ENCODE data around the gene SNX10.

Gene SNX10

GRCh38 chr7:26295586-26295985 is 3.9 kb downstream of the SNX10 start:
- Histone ChIP-seq H3K4ac (ENCODE audit: low read length) (no peak overlapping the region), H3K4me1 (ENCODE audit: control insufficient read depth in 2 of 2, insufficient read depth in 1 of 2, low read depth in 1 of 2, low read length in 2 of 2) (peaks cover 0 to 6% of the 10 kb centered on the region in 2 donors), H3K27ac (replicated peaks; ENCODE audit: low read length) (no peak overlapping the region), H3K23ac (ENCODE audit: low read depth, low read length, poor library complexity) (no peak overlapping the region), H2BK120ac (ENCODE audit: low read depth, low read length) (no peak overlapping the region), H2AK5ac (ENCODE audit: low read depth, low read length) (no peak overlapping the region), H2BK12ac (ENCODE audit: low read length) (no peak overlapping the region), H4K91ac (ENCODE audit: low read depth, low read length, poor library complexity) (no peak overlapping the region), H2AFZ (ENCODE audit: low read length) (no peak overlapping the region), H3K4me3 (ENCODE audit: low read length in 2 of 2) (no peak overlapping the region), H3K9me3 (replicated peaks in 1 of 2; ENCODE audit: control insufficient read depth in 2 of 2, insufficient read depth in 1 of 2, low read depth in 1 of 2, low read length in 2 of 2) (no peaks in the 10 kb centered on the region), H2BK15ac (ENCODE audit: low read length) (no peak overlapping the region), H3K79me1 (ENCODE audit: low read depth, low read length) (no peaks in the 10 kb centered on the region), H4K8ac (ENCODE audit: low read depth, low read length) (no peak overlapping the region), H3K36me3 (replicated peaks in 1 of 2; ENCODE audit: control insufficient read depth in 2 of 2, insufficient read depth in 2 of 2, low read length in 2 of 2) (no peaks in the 10 kb centered on the region), H3K27me3 (ENCODE audit: control insufficient read depth in 3 of 3, insufficient read depth in 3 of 3, low read depth in 1 of 3, low read length in 3 of 3) (peaks cover 0 to 33% (median 0%) of the 10 kb centered on the region in 3 experiments), H3K9ac (ENCODE audit: low read depth, low read length, poor library complexity) (no peak overlapping the region), H3K14ac (ENCODE audit: low read length) (no peak overlapping the region), H3K4me2 (ENCODE audit: insufficient read depth, low read length, poor library complexity, severe bottlenecking) (no peak overlapping the region), H2BK5ac (ENCODE audit: low read length) (no peak overlapping the region), H3K18ac (ENCODE audit: low read length) (no peak overlapping the region)
- WGBS, 2 donors (ENCODE audit: extremely low coverage in 2 of 2, insufficient read length in 2 of 2, insufficient replicate concordance in 1 of 2), result no CpG with 5 or more reads among the region's 5 CpGs
- DNase-seq (ENCODE audit: low spot score), result no peak

- Histone ChIP-seq H2BK5ac (ENCODE audit: low read length) (no peak overlapping the region), H3K14ac (ENCODE audit: low read length) (no peak overlapping the region), H3K27me3 (ENCODE audit: control insufficient read depth in 3 of 3, insufficient read depth in 3 of 3, low read depth in 1 of 3, low read length in 3 of 3) (peaks cover 0 to 21% (median 0%) of the 10 kb centered on the region in 3 experiments), H3K9me3 (replicated peaks in 1 of 2; ENCODE audit: control insufficient read depth in 2 of 2, insufficient read depth in 1 of 2, low read depth in 1 of 2, low read length in 2 of 2) (no peaks in the 10 kb centered on the region), H3K27ac (replicated peaks; ENCODE audit: low read length) (no peak overlapping the region), H3K36me3 (replicated peaks in 1 of 2; ENCODE audit: control insufficient read depth in 2 of 2, insufficient read depth in 2 of 2, low read length in 2 of 2) (no peaks in the 10 kb centered on the region), H4K91ac (ENCODE audit: low read depth, low read length, poor library complexity) (no peak overlapping the region), H3K4me2 (ENCODE audit: insufficient read depth, low read length, poor library complexity, severe bottlenecking) (no peak overlapping the region), H2AK5ac (ENCODE audit: low read depth, low read length) (no peak overlapping the region), H4K8ac (ENCODE audit: low read depth, low read length) (no peak overlapping the region), H3K79me1 (ENCODE audit: low read depth, low read length) (no peaks in the 10 kb centered on the region), H3K4me1 (ENCODE audit: control insufficient read depth in 2 of 2, insufficient read depth in 1 of 2, low read depth in 1 of 2, low read length in 2 of 2) (peaks cover 0 to 2% of the 10 kb centered on the region in 2 donors), H2BK120ac (ENCODE audit: low read depth, low read length) (no peak overlapping the region), H3K4ac (ENCODE audit: low read length) (no peak overlapping the region), H2AFZ (ENCODE audit: low read length) (no peak overlapping the region), H3K9ac (ENCODE audit: low read depth, low read length, poor library complexity) (no peak overlapping the region), H3K23ac (ENCODE audit: low read depth, low read length, poor library complexity) (no peak overlapping the region), H3K4me3 (ENCODE audit: low read length in 2 of 2) (no peak overlapping the region), H2BK15ac (ENCODE audit: low read length) (no peak overlapping the region), H2BK12ac (ENCODE audit: low read length) (no peak overlapping the region), H3K18ac (ENCODE audit: low read length) (no peak overlapping the region)
- no peak for DNase-seq (ENCODE audit: low spot score)
- WGBS, 2 donors (ENCODE audit: extremely low coverage in 2 of 2, insufficient read length in 2 of 2, insufficient replicate concordance in 1 of 2), result no CpG with 5 or more reads among the region's 7 CpGs
These were observed 6.9 kb downstream of the SNX10 start for GRCh38 chr7:26298472-26299058.

- DNase-seq (ENCODE audit: low spot score), result no peak
- Histone ChIP-seq H3K18ac (ENCODE audit: low read length) (no peak overlapping the region), H2BK15ac (ENCODE audit: low read length) (no peak overlapping the region), H3K27ac (replicated peaks; ENCODE audit: low read length) (no peak overlapping the region), H2BK12ac (ENCODE audit: low read length) (no peak overlapping the region), H3K27me3 (ENCODE audit: control insufficient read depth in 3 of 3, insufficient read depth in 3 of 3, low read depth in 1 of 3, low read length in 3 of 3) (peaks cover 0 to 16% (median 0%) of the 10 kb centered on the region in 3 experiments), H3K9me3 (replicated peaks in 1 of 2; ENCODE audit: control insufficient read depth in 2 of 2, insufficient read depth in 1 of 2, low read depth in 1 of 2, low read length in 2 of 2) (no peaks in the 10 kb centered on the region), H4K8ac (ENCODE audit: low read depth, low read length) (no peak overlapping the region), H3K23ac (ENCODE audit: low read depth, low read length, poor library complexity) (no peak overlapping the region), H3K4me2 (ENCODE audit: insufficient read depth, low read length, poor library complexity, severe bottlenecking) (no peak overlapping the region), H2AK5ac (ENCODE audit: low read depth, low read length) (no peak overlapping the region), H4K91ac (ENCODE audit: low read depth, low read length, poor library complexity) (no peak overlapping the region), H3K4me3 (ENCODE audit: low read length in 2 of 2) (no peak overlapping the region), H3K4me1 (ENCODE audit: control insufficient read depth in 2 of 2, insufficient read depth in 1 of 2, low read depth in 1 of 2, low read length in 2 of 2) (peaks cover 0 to 2% of the 10 kb centered on the region in 2 donors), H2AFZ (ENCODE audit: low read length) (no peak overlapping the region), H3K79me1 (ENCODE audit: low read depth, low read length) (no peaks in the 10 kb centered on the region), H2BK5ac (ENCODE audit: low read length) (no peak overlapping the region), H3K14ac (ENCODE audit: low read length) (no peak overlapping the region), H2BK120ac (ENCODE audit: low read depth, low read length) (no peak overlapping the region), H3K36me3 (replicated peaks in 1 of 2; ENCODE audit: control insufficient read depth in 2 of 2, insufficient read depth in 2 of 2, low read length in 2 of 2) (no peaks in the 10 kb centered on the region), H3K4ac (ENCODE audit: low read length) (no peak overlapping the region), H3K9ac (ENCODE audit: low read depth, low read length, poor library complexity) (no peak overlapping the region)
- no CpG with 5 or more reads among the region's 9 CpGs for WGBS, 2 donors (ENCODE audit: extremely low coverage in 2 of 2, insufficient read length in 2 of 2, insufficient replicate concordance in 1 of 2)
These were observed 13.6 kb downstream of the SNX10 start for GRCh38 chr7:26305090-26305868.

- Histone ChIP-seq H3K36me3 (replicated peaks in 1 of 2; ENCODE audit: control insufficient read depth in 2 of 2, insufficient read depth in 2 of 2, low read length in 2 of 2) (no peaks in the 10 kb centered on the region), H3K23ac (ENCODE audit: low read depth, low read length, poor library complexity) (no peak overlapping the region), H3K4me3 (ENCODE audit: low read length in 2 of 2) (no peak overlapping the region), H3K27me3 (ENCODE audit: control insufficient read depth in 3 of 3, insufficient read depth in 3 of 3, low read depth in 1 of 3, low read length in 3 of 3) (peaks cover 0 to 16% (median 0%) of the 10 kb centered on the region in 3 experiments), H3K9me3 (replicated peaks in 1 of 2; ENCODE audit: control insufficient read depth in 2 of 2, insufficient read depth in 1 of 2, low read depth in 1 of 2, low read length in 2 of 2) (no peaks in the 10 kb centered on the region), H2BK5ac (ENCODE audit: low read length) (no peak overlapping the region), H2BK120ac (ENCODE audit: low read depth, low read length) (no peak overlapping the region), H3K27ac (replicated peaks; ENCODE audit: low read length) (no peak overlapping the region), H3K4ac (ENCODE audit: low read length) (no peak overlapping the region), H3K4me1 (ENCODE audit: control insufficient read depth in 2 of 2, insufficient read depth in 1 of 2, low read depth in 1 of 2, low read length in 2 of 2) (peaks cover 0 to 2% of the 10 kb centered on the region in 2 donors), H2BK15ac (ENCODE audit: low read length) (no peak overlapping the region), H3K79me1 (ENCODE audit: low read depth, low read length) (no peaks in the 10 kb centered on the region), H3K4me2 (ENCODE audit: insufficient read depth, low read length, poor library complexity, severe bottlenecking) (no peak overlapping the region), H3K9ac (ENCODE audit: low read depth, low read length, poor library complexity) (no peak overlapping the region), H2AK5ac (ENCODE audit: low read depth, low read length) (no peak overlapping the region), H2AFZ (ENCODE audit: low read length) (no peak overlapping the region), H3K18ac (ENCODE audit: low read length) (no peak overlapping the region), H4K8ac (ENCODE audit: low read depth, low read length) (no peak overlapping the region), H2BK12ac (ENCODE audit: low read length) (no peak overlapping the region), H3K14ac (ENCODE audit: low read length) (no peak overlapping the region), H4K91ac (ENCODE audit: low read depth, low read length, poor library complexity) (no peak overlapping the region)
- WGBS, 2 donors (ENCODE audit: extremely low coverage in 2 of 2, insufficient read length in 2 of 2, insufficient replicate concordance in 1 of 2), result no CpG with 5 or more reads among the region's 16 CpGs
- no peak for DNase-seq (ENCODE audit: low spot score)
These were observed 14.4 kb downstream of the SNX10 start for GRCh38 chr7:26305869-26306665.

All from neuronal stem cell (in vitro differentiated cells).